Measurements from ENCODE around the gene MEIS2.

Gene MEIS2

DNA sequence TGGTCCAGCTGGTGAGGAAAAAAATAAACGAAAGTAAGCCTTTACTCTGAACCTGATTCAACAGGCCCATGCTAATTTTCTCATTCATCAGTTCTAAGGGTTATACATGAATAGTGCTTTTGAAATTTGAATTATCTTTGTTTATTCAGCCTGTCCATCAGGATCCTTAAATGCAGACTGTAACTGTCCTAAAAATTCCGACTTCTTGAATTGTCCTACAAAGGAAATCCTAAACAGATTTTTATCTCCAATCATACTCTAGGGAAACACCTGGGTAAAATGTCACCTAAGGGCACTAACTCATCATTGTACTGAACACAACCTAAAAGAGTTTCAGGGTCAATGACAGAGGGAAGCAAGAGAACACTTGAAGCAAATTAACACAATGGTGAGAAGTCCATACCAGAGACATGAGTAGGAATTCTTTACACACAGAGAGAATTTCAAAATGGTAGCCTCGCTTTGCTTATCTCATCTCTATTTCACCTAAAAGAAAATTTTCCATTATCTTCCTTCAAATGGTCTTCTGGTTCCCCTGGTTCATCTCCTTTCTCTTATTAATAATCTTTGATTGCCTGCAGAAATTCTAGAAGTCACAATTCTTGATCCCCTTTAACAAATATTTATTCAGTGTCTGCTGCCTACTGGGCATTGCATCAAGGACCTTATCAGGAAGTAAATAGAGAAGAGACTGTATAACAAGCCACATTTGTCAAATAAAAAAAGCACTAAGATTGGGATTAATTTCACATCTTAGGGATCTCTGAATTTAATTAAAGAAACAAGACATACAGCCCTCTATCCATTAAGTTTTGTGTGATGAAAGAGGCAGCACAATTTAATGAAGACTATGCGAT lies 182.7 kb downstream of the MEIS2 start:
- H3K4me1 ChIP-seq (ENCODE audit: control insufficient read depth, insufficient read depth, low read length), result peaks cover 25% of the 10 kb centered on the region
- no peaks in the 10 kb centered on the region for H3K36me3 ChIP-seq (ENCODE audit: control insufficient read depth in 2 of 2, insufficient read depth in 1 of 2, low read length in 2 of 2)
- H3K4me3 ChIP-seq (ENCODE audit: low read depth, low read length), result no peak overlapping the region
- H3K9me3 ChIP-seq (ENCODE audit: control insufficient read depth, insufficient read depth, low read depth, low read length), result no peaks in the 10 kb centered on the region
- POLR2A ChIA-PET, result no interaction called here
- no peak for TF ChIP-seq SETDB1 (IDR thresholded peaks at IDR 0.05; ENCODE audit: insufficient read length, low read length)
- no peak for TF ChIP-seq ZNF843 (tag by site-specific recombination; IDR thresholded peaks at IDR 0.05)
- no peak for TF ChIP-seq ZNF426 (tag by site-specific recombination; IDR thresholded peaks at IDR 0.05)
- TF ChIP-seq KLF16 (tag by site-specific recombination; IDR thresholded peaks at IDR 0.05), result no peak
- no peak for TF ChIP-seq ZNF660 (tag by site-specific recombination; IDR thresholded peaks at IDR 0.05)
- TF ChIP-seq GLI2 (tag by site-specific recombination; IDR thresholded peaks at IDR 0.05; ENCODE audit: borderline replicate concordance, low read depth), result no peak
- no peak for TF ChIP-seq PRDM4 (tag by site-specific recombination; IDR thresholded peaks at IDR 0.05)
- TF ChIP-seq ZNF664 (tag by site-specific recombination; IDR thresholded peaks at IDR 0.05), result no peak
- no peak for TF ChIP-seq ZNF324 (tag by site-specific recombination; IDR thresholded peaks at IDR 0.05)
- no peak for TF ChIP-seq ZNF23 (tag by site-specific recombination; IDR thresholded peaks at IDR 0.05; ENCODE audit: borderline replicate concordance)
- no peak for TF ChIP-seq ZNF155 (tag by site-specific recombination; IDR thresholded peaks at IDR 0.05)
- TF ChIP-seq BCL11B (tag by site-specific recombination; IDR thresholded peaks at IDR 0.05; ENCODE audit: low read depth), result no peak
- TF ChIP-seq PRDM2 (tag by site-specific recombination; IDR thresholded peaks at IDR 0.05; ENCODE audit: borderline replicate concordance), result no peak
- H3K27ac ChIP-seq (ENCODE audit: extremely low read depth, low read depth, low read length), result no peak overlapping the region
- CTCF ChIA-PET, result no interaction called here

GRCh38 chr15:36914960-36915808 lies 185.2 kb downstream of the MEIS2 start:
- ChIA-PET POLR2A (interaction anchor here (0.6 kb wide), 1 partner anchor 13 kb away, joined by 4 read pairs; no protein-coding TSS in a partner anchor), CTCF (interaction anchor here (0.7 kb wide), 2 partner anchors 9 to 820 kb away, joined by 3 read pairs; no protein-coding TSS in a partner anchor)
- no peak overlapping the region for H3K27ac ChIP-seq (ENCODE audit: extremely low read depth, low read depth, low read length)
- H3K4me3 ChIP-seq (ENCODE audit: low read depth, low read length), result no peak overlapping the region
- H3K4me1 ChIP-seq (ENCODE audit: control insufficient read depth, insufficient read depth, low read length), result peaks cover 27% of the 10 kb centered on the region
- no peaks in the 10 kb centered on the region for H3K9me3 ChIP-seq (ENCODE audit: control insufficient read depth, insufficient read depth, low read depth, low read length)
- no peaks in the 10 kb centered on the region for H3K36me3 ChIP-seq (ENCODE audit: control insufficient read depth in 2 of 2, insufficient read depth in 1 of 2, low read length in 2 of 2)
- TF ChIP-seq, protein P1, sequence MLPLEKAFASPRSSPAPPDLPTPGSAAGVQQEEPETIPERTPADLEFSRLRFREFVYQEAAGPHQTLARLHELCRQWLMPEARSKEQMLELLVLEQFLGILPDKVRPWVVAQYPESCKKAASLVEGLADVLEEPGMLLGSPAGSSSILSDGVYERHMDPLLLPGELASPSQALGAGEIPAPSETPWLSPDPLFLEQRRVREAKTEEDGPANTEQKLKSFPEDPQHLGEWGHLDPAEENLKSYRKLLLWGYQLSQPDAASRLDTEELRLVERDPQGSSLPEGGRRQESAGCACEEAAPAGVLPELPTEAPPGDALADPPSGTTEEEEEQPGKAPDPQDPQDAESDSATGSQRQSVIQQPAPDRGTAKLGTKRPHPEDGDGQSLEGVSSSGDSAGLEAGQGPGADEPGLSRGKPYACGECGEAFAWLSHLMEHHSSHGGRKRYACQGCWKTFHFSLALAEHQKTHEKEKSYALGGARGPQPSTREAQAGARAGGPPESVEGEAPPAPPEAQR (tag by site-specific recombination; IDR thresholded peaks at IDR 0.05), result no peak
- TF ChIP-seq EGR2 (tag by site-specific recombination; IDR thresholded peaks at IDR 0.05; ENCODE audit: low read depth), result peak; percentile 66; the same call in 1 of the 2 replicates
- TF ChIP-seq ZBTB20 (tag by site-specific recombination; IDR thresholded peaks at IDR 0.05), result no peak
- TF ChIP-seq PRDM6 (tag by site-specific recombination; IDR thresholded peaks at IDR 0.05), result peak; percentile 30; the same call in 1 of the 2 replicates
- TF ChIP-seq ZNF248 (tag by site-specific recombination; IDR thresholded peaks at IDR 0.05), result no peak
- TF ChIP-seq OSR2 (tag by site-specific recombination; IDR thresholded peaks at IDR 0.05), result no peak
- peak; percentile 86 for TF ChIP-seq ZFHX2 (tag by site-specific recombination; conservative IDR thresholded peaks at IDR 0.05)

Measured in HEK293 (cell line).